Stimulated activated CD4-positive, alpha-beta T cell treated with anti-CD3 and anti-CD28 coated beads, TNF-alpha, amount 100 ng/mL, for 48 hours (primary cell): ENCODE results near the gene NUDT14.
A peak's percentile ranks its signal among the peaks of the same experiment; 100 is the strongest.

Experiments
- DNase-seq, 3 donors: peaks; one replicate each; pipeline ENCODE4 v3.0.0-alpha.2; 2020; ENCODE audit warnings: low read depth in 3 of 3

The NUDT14 gene

GRCh38 chr14:105176513-105176912 lies 4.6 kb downstream of the NUDT14 start:
- no peak for DNase-seq

GRCh38 chr14:105173901-105174894 lies 6.9 kb downstream of the NUDT14 start:
- DNase-seq = no peak

- DNase-seq = no peak
Measured at GRCh38 chr14:105173145-105173544, 8.0 kb downstream of the NUDT14 start.

- no peak for DNase-seq
Measured at GRCh38 chr14:105172476-105172875, 8.6 kb downstream of the NUDT14 start.

- DNase-seq = no peak
Measured at GRCh38 chr14:105171004-105171673, 10.0 kb downstream of the NUDT14 start.

DNA sequence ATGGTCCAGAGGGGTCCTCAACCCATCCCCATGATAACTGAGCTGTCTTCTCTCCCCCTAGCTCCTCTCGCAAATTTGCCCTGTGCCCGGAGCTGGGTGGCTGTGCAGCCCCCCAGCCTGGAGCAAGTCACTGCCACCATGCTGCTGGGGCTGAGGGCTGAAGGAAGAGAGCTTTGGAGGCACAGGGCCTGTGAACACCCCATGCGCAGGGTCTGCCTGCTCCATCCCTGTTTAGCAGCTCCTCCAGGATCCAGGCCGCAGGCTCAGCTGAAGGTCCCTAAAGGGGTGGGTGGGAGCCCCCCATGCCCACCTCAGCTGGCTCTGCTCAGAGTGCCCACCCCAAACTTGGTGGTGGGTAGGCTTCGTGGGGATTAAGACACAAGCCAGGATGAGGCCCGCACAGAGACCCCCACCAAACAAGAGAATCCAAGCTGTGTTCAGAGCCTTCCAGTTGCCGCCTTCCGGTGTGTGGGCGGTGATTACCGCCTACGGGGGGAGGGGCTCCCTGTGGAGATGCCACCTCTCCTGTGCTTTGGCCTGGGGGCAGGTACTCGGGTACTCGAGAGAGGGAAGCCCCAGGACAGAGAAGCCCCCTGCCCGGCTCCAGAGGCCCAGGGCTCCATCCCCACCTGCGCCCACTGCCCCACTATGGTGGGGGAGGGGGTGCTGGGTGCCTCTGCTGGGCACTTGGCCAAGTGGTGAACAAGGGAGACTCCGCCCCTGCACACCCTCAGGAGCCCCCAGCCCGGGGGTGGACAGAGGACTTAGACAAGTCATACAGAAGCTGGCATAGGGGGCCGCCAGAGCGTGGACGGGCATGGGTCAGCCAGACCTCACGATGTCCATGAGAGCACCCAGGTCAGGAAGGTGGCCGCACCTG lies 11.1 kb downstream of the NUDT14 start:
- DNase-seq = no peak

DNA sequence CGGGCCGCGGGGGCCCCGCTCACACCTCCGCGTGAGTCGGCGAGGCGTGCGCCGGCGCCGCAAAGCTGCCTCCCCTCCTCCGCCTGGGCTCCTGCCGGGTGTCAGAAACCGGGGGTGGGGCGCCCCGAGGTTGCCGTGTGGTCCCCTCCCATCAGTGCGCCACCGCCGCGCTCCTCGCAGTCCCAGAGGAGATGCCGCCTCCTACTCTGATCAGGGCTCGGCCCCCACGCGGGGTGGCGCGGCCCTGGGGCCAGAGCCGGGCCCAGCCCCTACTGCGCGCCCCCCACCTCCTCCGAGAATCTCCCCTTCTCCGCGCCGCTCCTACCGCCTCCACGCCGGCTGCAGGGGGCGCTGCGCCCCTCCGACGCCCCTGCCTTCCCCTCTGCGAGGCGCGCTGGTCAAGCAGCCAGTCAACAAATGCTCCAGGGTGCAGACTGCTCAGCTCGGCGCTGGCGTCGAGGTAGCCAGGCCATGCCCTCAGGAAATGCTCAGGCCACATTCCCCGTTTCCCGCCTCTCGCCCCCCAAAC lies 12.1 kb downstream of the NUDT14 start:
- no peak for DNase-seq

DNA sequence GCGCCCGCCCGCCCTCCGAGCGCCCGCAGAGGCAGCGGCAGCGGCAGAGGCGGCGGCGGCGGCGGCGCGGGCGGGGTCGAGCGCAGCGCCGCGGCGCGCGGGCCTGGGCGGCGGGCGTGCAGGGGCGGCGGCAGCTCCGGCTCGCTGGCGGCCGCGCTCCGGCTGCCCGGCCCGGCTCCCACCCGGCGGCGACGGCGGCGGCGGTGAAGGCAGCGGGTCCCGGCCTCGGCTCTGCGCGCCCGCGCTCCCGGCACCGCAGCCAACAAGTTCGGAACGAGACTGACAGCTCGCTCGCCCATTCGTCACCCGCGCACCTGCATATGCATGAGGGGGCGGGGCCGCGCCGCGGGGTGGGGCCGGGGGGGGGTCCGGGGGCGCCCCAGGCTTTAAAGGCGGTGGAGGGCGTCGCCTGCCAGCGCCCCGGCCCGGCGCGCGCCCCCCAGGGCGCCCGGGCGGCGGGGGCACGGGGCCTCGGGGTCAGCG lies 12.6 kb downstream of the NUDT14 start, which contains the start of gene JAG2:
Gene JAG2 (minus strand): TSS at position 281 of the 483 bp plus-strand sequence. CDS start 356 bp downstream, outside the sequence.
- peak in 2 of 3 donors; percentile 41 to 43 for DNase-seq

DNA sequence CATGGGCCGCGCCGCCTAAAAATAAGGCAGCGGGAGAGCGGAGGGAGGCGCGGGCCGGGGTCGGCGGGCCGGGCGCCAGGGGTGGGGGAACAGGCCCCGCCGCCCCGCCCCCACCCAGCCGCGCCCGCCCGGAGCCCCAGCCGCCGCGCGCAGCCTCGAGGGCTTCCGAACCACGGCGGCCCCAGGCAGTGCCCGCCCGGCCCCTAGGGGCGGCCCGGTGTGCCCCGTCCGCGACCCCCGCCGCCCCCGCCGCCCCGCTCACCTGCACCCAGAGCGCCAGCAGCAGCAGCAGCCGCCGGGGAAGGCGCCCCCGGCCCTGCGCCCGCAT lies 13.1 kb downstream of the NUDT14 start:
- no peak for DNase-seq

- DNase-seq = no peak
Measured at GRCh38 chr14:105167303-105168092, 13.6 kb downstream of the NUDT14 start.

DNA sequence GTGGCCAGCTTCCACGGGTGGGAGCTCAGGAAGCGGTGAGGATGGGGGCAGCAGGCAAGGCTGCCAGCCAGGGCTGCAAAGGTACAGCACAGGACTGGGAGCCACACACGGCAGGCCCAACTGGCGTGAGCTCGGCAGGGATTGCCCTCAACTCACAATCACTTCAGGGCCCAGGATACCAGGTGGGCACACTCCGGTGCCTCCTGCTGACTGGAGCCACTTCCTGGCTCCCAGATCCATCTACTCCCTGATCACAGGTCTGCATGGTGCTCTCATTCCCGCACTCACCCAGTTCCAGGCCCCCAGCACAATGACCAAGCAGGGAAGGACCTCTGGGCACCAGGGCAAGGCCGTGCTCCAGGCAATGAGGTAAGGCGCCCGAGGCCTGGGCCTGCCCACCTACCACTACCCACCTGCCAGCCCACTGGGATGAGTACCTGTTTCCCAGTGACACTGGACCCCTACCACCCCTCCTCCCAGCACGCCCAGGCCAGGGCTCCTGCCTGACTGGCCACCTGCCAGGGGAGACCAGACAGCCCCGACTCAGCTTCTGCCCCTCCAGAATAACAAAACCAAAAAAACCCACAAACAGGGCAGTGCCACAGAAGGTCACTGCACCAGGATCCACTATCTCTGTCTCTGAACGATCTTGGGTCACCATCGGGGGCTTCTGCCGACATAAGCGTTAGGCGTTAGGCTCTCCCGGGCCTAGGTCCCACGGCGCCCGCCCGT lies 14.4 kb downstream of the NUDT14 start:
- no peak for DNase-seq

GRCh38 chr14:105165761-105166485 lies 15.2 kb downstream of the NUDT14 start:
- DNase-seq = no peak

DNA sequence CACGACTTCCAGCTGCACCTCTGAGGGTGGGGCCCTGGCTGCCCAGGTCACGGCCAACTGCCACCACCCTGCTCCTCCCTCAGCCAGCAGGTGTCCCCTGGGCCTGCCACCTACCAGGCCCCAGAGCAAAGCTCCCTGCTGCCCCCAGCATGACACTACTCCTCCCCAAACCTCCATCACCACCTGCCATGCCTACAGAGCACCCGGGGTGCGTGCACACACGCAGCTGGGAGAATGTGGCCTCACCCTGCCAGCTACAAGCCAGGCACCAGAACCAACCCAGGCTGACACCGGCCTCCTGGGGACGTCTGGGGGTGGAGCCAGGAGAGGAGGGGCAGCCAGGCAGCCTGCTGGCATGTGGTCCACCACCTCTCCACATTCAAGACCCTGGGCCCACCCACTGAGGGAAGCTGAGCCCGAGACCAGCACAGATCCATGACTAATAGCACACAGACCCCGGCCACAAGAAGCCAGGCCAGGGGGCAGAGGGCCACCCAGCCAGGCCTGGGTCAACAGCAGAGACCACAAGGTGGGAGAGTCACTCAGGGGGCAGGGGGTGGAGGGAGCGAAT lies 15.9 kb downstream of the NUDT14 start:
- no peak for DNase-seq

DNA sequence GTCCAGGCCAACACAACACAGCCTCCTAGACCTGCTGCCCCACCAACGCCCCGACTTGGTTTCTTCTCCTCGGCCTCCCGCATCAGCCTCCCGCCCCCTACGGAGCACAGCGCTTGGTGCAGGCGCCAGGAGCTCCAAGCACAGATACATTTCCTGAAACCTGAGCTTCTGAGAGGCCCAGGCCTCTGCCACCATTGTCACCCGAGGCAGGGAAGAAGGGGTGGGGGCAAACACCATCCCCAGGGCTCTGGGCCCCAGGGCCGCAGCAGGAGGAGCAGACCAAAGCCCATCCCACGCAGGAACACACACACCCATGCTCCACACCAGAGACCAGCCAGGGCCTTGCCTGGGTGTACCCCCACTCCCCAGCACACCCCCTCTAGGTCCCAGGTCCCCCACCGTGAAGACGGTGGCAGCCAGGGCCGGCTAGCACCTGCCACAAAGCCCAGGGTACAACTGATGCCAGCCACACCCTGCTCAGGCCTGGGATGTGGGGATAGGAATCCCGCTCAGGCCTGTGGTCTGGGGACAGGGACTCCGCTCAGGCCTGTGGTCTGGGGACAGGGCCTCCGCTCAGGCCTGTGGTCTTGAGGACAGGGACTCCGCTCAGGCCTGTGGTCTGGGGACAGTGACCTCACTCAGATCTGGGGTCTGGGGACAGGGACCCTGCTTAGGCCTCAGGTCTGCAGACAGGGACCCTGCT lies 17.9 kb downstream of the NUDT14 start:
- DNase-seq = no peak

DNA sequence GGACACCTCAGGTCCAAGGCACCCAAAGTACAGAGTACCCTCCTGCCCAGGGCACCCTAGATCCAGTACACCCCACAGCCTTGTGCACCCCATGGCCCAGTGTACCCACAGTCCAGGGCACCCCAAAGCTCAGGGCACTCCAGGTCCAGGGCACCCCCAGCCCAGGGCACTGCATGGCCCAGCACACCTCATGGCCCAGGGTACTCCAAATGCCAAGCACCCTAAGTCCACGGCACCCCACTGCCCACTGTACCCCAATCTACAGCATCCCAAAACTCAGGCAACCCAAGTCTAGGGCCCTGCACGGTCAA lies 18.5 kb downstream of the NUDT14 start:
- DNase-seq = no peak

DNA sequence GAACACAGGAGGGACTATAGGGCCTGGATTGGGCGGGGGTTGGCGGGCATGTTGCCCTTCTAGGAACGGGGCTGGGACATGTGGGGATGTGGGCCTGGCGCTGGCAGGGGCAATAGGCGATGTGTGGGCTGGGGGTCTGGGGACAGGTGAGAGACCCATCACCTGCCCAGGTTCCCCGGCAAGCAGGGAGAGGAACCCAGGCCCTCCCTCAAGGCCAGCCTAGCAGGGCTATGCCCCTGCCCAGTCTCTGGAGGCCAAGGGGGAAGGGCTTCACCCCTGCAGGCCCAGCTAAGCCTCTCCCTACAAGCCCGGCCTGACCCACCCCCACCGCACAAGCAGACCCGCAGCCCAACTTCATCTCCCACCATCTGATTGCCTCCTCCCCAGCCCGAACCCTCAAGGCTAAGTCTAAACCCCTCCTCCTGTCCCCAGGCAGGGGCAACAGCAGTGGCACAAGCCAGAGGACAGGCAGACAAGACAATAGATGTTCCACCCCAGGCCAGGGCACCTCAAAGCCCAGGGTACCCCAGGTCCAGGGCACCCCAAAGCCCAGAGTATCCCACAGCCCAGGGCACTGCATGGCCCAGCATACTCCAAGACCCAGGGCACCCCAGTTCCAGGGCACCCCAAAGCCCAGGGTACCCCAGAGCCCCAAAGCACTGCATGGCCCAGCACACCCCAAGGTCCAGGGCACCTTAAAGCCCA lies 19.0 kb downstream of the NUDT14 start:
- no peak for DNase-seq

DNA sequence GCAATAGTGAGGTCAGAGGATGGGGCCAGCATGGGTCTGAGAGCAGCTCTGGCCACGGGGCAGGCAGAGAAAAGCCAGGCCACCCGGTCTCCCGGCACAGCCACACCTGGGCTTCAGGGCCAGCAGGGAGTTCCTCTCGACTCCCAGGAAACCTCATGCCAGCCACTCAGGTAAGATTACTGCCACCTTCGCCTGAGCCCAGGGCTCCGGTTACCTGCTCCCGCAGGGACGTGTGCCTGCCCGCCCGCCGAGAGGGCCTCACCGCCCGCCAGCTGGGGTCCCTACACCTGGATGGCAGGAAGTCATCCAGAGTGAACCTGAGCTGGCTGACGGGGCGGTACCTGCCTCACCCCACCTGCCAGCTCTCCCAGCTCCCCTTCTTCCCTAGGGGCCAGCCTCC lies 19.8 kb downstream of the NUDT14 start:
- DNase-seq = no peak

GRCh38 chr14:105160776-105161175 lies 20.3 kb downstream of the NUDT14 start:
- no peak for DNase-seq
